Non-pigmented ciliary epithelial cell (primary cell): ENCODE results near the gene TMEM119.

ENCODE experiments used
- DNase-seq: peaks from one replicate; pipeline ENCODE4 v3.0.0-alpha.2; 2010; ENCODE audit warnings: low read depth

Gene TMEM119, protein sequence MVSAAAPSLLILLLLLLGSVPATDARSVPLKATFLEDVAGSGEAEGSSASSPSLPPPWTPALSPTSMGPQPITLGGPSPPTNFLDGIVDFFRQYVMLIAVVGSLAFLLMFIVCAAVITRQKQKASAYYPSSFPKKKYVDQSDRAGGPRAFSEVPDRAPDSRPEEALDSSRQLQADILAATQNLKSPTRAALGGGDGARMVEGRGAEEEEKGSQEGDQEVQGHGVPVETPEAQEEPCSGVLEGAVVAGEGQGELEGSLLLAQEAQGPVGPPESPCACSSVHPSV

DNA sequence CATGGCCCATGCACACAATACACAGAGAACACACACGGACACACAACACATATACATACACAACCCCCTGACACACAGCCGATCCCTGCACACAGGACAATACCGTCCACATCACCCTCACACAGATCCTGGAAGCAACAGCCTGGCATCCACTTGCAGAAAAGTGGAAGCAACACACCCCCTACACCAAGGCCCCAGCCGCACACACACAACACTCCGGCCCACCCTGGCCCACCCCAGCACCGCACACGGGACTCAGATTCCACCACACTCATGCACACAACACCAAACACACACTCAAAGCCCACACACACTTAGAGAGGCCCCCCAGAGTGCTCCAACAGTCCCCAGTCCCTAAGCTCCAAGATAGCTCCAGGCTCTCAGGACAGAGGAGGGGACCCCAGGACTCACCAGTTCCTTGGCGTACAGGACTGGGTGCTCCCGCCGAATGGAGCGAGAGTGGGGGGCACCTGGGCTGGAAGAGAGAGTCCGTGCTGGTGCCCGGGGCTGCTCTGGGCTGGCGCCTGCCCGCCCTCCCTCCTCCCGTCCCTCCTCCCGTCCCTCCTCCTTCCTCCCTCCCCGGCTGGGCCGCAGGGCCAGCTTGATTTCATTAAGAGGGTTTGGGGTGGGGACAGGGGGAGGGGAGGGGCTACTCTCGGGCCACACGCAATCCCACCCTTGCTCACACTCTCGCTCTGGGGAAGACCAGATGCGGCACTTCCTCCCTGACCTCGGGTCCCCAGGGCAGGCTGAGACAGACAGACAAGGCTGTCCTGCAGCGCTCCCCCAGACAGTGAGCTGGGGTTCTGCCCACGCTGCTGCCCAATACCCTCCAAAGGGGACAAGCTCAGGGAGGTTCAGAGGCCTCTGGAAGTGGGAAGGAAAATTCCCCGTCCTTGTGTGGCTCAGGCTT lies at the start of gene TMEM119:
TMEM119 (minus strand) TSS at position 526 of the 913 bp plus-strand sequence. CDS start 5,701 bp downstream, outside the sequence.
- no peak for DNase-seq

DNA sequence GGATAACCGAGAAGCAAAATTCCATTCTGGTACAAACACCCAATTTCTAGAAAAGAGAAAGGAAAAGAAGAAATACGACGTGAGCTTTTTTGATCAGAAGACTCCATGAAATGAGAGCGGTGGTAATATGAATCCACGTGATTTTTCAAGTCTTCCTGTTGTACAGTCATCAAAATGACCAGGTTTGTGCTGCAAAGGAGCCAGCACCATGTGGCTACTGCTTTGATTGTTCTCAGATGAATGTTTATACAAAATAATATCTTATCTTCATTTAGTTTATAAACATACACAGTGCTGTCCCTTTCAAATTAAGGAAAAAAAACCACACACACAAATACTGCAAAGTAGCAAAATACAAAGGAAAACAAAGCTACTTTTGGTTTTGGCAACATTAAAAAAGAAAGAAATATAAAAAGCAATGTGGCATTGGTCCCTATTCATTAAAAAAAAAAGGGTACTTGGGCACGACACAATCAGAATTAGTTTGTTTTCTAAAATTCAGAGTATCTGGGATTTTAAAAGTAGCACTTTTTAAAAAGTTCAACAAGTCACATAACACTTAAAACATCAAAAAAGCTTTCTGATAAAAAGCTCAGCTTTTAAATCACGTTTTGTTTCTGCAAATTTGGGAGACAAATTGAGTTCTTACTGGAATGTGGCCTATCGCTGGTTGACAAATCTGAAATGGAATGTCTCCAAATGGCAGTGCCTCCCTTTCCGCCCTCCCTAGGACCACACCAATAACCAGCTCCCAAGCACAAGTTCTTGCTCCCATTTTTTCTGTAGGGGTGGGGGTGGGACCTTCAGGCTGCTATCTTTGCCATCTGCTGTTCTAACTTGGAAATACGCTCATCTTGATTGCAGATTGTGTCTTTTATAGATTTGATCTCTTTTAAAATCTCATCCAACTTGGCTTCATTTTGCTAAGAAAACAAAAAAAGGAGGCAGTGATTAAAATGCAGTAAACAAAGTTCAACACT lies 49.0 kb upstream of the TMEM119 start:
- no peak for DNase-seq

DNA sequence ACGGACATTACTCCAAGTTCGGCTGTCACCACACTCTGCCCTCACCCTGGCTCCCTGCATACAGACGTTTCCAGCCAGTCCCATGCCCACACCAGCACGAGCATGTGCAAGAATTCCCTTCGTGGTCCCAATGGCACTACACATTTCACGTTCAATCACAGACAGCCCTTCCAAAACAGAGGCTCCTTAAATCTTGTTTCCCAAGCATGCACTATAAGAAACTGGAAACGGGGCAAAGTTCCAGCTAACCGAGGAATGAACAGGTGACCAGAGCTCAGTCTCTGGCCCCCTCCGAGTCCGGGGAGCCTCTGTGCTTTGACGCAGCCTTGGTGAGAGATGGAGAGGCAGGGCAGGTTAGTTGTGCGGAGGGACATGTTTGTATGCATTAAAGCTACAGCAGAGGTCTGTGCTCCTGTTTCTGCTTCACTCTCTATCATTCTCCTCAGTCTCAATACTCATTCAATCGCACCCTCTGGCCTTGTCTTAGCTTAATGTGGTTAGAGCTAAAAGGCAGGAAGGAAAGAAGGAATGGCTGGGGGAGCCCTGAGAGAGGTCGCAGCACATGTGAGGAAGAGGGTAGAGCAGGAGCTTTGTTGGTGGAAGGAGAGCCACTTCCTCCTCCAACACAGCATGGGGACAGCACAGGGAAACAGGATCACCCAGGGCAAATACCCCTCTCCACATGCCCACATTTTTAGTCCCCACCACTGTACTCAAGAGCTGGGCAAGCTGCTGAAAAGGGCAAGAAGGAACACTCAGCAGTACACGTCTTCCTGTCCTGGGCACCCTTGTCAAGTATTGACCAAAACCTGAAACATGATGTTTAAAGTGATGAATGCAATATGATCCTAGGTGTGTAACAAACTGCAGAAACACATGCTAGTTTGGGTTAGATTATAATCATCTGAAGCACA lies 48.1 kb upstream of the TMEM119 start:
- DNase-seq = no peak

DNA sequence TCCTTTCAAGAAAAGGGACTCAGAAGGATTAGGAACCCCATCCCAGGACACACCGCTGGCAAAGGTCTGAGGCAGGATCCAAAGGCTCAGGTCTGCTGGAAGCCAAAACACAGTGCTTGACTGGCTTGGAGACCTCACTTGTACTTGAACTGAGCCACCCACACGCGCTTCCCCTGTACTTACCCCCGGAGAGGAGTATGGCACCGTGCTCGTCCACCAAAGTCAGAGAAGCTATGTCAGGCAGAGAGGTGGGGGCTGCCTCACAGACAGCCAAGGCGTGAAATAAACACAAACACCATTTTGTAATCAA lies 46.9 kb upstream of the TMEM119 start:
- DNase-seq = no peak

DNA sequence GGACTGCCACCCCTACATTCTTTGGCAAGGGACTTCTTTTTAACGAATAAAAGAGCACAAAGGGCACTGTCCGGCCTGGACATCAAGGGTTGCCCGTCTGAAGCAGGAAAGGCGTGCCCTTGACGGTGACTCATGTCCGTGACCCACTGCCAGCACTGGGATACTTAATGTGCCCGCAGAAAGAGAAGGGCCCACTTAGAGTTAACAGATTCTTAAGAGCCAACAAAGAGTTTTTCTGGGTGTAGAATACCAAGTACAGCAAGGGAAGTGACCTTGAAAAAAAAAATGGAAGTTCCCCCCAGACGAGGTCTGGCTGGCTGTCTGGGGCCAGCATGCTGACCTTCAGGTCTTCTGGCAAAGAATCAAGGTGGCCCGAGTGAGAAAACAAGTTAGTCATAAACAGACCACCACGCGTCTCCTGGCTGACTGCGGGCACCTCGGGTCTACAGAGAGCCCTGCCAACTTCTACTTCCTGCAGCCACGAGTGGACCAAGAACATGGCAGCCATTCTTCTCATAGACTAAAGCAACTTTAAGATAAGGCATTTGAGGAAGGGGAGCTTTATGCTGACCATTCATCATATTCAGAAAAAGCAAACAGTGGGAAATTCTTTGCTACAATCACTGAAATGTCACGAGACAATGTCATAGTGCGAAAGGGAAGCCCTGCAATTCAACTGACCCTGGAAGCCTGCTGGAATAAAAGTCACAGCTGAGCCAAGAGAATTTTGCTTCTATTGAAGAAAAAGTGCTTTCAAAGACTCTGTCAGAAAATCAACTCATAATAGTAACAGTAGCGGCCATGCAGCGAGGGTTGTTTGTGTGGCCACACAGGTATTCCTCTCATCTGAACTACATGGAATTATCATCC lies 46.3 kb upstream of the TMEM119 start:
- no peak for DNase-seq

DNA sequence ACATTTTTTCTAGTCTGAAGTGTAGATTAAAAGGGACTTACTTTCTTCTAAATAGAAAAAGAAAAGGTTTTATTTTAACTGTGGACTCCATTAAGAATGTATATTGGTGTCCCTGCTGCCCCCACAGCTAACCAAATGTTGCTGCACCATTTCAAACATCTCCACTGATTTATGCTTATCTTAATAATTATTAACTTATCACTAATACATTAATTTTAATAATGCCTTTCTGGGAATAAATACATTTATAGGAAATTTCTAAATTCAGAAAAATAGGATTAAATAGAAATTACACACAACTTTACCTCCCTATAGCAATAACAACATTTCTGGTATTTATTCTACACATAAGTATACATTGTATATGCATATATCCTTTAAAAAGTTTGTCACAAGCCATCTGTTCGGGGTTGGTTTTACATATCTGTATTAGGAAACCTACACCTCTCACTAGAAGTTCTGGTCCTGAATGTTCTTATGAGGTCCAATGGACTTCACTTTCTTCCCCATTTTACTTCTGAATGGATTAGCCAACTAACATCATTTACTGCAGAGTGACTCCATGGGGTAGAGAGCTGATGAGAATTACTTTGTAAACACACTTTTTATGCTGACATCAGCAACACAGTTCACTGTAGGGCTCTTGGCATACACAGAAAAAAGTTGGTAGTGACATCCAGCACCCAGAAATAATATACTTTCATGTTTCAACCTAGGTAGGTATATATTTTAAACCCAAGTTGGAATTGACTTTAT lies 45.2 kb upstream of the TMEM119 start:
- DNase-seq = no peak

DNA sequence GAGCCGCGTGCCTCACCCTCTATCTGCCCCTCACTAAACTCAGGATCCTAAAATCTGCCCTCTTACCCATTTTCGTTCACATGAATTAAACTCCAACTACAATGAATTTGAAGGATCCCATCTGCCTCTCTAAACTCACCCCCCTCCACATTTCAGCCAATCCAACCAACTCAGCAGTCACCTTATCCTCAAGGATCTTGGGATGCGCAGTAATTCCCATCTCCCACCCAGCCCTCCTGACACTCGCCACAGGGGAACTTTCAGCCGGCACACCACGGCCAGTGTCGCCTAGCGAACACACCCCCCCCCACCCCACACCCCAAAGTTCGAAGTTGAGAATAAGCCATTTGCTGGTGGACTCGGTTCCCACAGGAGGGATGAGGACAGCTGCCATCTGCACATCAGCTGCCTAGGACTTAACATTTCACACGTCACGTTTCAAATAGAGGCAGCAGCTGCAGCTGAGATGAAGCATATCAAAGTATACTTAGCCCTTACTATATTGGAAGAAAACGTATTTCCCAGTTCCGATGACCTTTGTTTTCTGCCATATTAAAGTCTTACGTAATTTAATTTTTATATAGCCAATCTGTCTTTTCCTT lies 44.5 kb upstream of the TMEM119 start:
- DNase-seq = no peak

DNA sequence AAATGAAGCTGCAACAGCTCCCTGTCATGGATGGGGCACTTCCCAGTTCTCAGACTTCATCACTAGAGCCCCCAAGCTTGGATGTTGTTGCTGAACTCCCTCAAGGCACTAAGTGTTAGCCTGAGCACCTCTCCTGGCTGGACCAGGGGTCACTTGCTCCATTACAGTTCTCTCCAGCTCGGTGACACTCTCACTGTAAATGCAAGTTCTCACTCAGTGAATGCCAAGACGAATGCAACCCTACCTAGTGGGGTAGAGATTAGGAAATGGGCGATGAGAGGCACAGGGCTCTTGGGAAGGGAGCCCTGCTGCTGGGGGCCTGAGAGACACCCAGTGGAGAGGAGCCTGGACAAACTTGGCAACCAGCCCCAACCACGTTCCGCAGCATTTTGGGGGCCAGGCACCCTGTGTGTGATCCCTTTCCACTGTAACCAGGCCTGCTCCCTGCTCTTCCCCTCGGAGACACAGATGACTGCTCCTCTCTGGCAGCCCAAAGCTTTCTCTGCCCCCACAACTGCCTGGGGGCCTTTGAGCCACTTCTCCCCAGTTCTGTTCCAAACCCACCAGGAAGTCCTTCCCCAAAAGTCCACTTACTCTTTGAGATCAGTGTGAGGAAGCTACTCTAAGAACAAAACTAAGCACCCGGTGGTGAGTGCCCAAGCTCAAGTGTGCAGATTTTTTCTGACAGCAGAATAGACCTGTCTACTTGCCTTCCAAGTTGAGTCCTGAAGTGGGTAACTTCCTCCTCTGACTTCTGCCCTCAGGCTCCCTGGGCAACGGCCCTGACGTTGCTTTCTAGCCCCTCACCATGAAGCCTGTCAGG lies 43.8 kb upstream of the TMEM119 start:
- DNase-seq = no peak

DNA sequence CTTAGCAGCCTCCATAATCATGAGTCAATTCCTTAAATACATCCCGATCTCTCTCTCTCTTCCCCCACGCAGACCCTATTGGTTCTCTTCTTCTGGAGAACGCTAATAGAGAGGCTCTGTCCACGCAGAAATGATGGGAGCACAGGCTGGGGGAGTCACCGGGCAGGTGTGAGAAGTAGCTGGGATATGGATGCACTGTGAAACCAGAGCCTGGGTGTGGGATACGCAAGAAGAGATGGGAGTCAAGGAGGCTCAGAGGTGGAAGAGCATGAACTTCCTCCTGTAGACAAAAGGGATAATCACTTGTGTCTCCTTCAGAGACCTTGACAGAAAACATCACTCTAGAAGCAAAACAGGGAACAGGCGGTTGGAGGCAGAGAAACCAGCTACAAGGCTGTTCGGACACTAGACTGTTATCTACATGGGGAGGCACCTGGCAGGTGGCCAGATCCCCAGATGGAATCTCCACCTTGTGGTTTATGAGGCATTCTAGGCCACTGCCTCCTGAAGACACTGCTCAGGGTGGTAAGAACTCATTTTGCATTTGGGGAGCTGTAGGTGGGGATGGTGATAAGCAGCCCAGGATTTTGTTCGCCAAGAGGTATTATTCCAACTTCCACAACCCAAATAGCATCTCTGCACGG lies 43.0 kb upstream of the TMEM119 start:
- no peak for DNase-seq

DNA sequence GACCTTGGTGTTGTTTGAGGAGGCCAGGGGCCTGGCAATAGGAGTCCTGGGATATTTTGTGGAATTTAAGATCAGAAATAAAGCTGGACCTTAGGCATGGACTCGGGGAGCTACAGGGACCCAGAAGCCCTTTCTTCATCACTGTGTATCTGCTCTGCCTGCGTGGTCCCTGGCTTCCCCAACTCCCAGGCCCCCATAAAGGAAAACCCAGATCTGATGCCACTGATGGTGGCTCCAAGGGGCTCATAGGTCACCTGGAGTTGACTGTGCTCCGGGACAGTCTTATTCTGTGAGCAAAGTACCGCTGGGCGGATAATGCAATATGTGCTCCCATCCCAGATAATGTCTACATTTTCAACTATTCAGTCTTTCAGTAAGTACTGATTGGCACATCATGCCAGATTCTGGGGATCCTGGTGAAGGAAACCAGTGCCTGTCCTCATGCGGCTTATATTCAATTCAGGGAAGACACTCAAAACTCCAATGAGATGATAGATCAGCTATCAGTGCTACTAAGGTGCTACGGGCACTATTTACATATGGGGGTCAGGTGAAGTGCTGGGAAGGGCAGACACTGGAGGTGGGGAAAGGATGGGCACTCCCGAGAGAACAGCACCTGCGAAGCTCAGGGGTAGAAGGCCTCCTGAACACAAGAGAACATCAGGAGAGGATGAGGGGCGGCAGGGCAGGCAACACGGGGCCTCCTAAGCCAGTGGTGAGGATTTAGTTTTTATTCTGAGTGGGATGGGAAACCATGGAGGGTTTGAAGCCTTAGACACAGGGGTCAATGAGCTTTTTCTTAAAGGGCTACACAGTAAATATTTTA lies 41.3 kb upstream of the TMEM119 start:
- DNase-seq = no peak

DNA sequence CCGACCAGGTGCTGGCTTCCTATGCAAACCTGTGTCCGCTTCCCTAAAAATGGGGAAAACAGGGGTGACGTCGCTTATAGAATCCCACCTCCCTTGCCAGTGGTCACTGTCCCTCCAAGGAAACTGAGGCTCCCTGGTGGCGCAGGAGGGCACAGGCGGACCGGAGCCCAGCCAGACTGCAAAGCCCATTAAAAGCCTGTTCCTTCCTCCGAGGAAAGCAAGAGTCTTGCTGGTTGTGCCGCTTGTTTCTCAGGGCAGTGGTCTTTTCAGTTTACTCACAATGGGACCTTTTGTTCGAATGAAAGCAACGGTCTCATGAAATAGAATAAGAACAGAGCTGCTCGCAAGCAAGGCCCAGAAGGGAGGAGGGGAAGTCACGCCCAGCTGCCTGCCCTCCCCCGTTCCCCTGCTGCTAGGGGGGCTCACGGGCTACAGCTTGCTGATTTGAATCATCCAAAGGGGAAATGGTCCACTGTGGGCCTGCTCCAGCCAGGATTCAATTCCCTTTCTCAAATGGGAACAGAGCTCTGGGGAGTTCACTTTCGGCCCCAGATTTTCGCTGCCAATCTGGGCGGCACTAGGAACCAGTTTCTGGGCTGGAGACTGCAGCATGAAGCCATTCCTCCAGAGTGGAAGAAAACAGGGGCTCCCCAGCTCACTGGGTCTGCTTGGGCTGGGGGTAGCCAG lies 40.4 kb upstream of the TMEM119 start:
- no peak for DNase-seq

DNA sequence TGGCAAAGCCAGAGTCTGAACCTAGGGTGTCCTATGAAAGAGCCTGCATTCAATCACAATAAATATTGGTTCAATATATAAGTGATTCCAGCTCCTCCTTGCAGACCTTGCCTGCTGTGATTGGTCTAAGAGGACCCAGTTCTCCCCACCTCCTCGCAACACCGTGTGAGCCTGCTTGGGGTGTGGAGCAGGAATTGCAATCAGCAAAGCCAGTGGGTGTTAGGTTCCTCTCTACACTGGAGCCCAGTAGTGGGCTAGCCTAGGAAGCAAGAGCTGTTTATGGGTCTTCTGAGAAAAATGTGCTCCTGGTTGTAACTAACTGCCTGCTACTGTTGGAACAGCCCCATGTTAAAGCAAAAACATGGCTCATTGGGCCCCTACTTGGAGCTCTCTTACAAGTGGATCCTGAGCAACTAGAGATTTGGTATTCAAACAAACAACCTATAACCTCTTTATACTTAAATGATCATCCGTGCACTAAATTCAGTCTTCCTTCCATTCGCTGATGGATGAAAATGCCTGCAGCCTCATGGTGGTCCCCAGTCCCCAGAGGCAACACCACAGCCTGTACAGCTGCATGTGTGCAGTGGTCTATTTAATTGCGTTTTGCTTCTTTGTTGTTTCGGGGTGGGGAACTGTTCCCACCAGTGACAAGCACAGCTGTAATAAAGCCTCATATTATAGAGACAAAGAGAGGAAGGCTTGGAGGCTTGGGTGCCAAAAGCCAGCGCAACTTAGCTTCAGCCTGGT lies 39.5 kb upstream of the TMEM119 start:
- no peak for DNase-seq

DNA sequence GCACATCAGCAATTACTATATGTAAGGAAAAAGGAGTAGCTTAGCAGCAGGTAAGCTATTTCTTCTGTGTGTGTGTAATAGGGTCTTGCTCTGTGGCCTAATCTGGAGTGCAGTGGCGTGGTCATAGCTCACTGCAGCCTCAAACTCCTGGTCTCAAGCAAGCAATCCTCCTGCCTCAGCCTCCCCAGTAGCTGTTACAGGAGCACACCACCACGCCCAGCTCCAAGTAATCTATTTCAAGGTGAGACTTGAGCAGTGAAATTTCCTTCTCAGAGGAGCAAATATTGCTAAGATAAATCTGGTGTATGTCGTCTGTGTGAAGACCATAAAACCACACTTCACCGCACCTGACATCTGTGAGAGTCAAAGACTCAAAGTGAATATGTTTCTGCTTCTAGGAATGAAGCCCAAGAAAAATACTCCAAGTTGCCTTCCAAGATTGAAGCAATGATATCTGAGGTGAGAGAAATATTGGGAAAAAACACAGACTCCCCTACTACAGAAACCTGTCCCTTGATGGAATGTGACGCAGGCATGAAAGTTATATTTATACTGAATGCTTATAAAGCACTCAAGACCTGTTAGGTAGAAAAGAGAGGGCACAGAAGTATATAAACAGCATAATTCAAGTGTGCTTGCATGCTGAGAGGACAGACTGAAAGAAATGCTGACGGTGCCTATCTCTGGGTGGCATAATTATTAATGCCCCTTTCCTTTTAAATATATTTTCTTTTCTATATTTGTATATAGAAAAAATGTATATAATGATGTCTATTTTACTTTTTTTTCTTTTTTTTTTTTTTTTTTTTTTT lies 38.3 kb upstream of the TMEM119 start:
- no peak for DNase-seq

DNA sequence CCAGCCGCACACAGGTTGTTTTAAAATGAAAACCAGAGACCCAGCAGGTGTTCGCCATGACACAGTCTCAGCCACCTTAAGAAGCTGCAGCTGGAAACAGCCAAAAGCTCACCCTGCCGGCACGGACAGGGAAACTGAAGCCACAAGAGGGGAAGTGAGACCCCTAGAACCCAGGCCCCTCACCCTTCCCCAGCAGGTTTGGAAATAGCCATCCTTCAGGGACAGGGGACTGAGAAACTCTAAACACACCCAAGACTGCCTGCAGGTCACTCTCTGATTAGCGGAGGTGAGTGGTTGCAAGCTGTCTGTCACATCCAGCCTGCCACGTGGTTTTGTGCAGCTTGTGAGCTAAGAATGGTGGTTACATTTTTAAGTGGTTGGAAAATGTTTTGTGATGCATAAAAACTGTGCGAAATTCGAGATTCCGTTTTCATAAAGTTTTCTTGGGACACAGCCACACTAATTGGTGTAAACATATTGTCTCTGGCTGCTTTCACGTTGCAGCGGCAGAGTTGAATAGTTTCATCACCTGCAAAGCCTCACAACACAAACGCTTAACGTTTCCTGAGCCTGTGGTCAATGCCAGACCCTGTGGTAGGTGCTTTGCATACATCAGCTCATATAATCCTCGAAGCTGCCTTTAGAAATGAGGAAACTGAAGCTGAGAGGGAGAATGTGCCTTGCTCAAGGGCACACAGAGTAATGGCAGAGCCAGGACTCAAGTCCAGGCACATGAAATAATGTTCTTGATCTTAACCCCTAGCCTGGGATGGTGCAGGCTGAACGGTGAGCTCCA lies 37.5 kb upstream of the TMEM119 start:
- DNase-seq = no peak
